SK-N-SH (cell line): ENCODE data around the gene G2E3. TPM values are rescaled to one million over a fixed set of nuclear protein-coding genes. Genes with fewer than 3 reads are reported as not detected.

ENCODE experiments used
- CTCF ChIA-PET: fragments of 300-600, 350-600 bp; formaldehyde crosslinking; extraction: SDS; loops from one replicate; lab custom pipeline; 2021; lab: Yijun Ruan, JAX
- POLR2A ChIA-PET: fragments of 350-600 bp; sonication (Branson Sonifier 250); formaldehyde crosslinking; extraction: SDS; loops from one replicate; lab custom pipeline; 2020; ENCODE audit warnings: antibody characterized with exemption, inconsistent platforms; lab: Yijun Ruan, JAX
- DNase-seq: peaks from one replicate; pipeline ENCODE4 v3.0.0; 2012
- H2AFZ ChIP-seq: fragments of 200-600 bp; sonication (generic); 2 replicates; pipeline ENCODE4 v1.8.1; 2016; ENCODE audit warnings: antibody characterized with exemption, mild to moderate bottlenecking, low read depth
- H3F3A ChIP-seq: fragments of 200-600 bp; sonication (generic); replicated peaks from 2 replicates; pipeline ENCODE3; 2016; ENCODE audit warnings: antibody characterized with exemption, mild to moderate bottlenecking; ENCODE audit not compliant: insufficient read depth
- H3K27ac ChIP-seq, 2 experiments: fragments of 200-500 bp in 1 of 2; fragments of 200-600 bp in 1 of 2; sonication (Bioruptor generic) in 1 of 2; sonication (generic), shearing (Covaris generic) in 1 of 2; 2 replicates each; pipeline versions ENCODE4 v1.5.1 to v1.6.1; 2014 to 2016; ENCODE audit warnings: low read depth in 2 of 2, inconsistent platforms in 1 of 2, low read length in 1 of 2, mild to moderate bottlenecking in 1 of 2, mixed read lengths in 1 of 2
- H3K27me3 ChIP-seq: fragments of 200-600 bp; sonication (generic), shearing (Covaris generic); 2 replicates; pipeline ENCODE4 v1.6.1; 2016; ENCODE audit warnings: mixed run types; ENCODE audit not compliant: insufficient read depth
- H3K36me3 ChIP-seq, 2 experiments: fragments of 200-500 bp in 1 of 2; fragments of 200-600 bp in 1 of 2; sonication (Bioruptor generic) in 1 of 2; sonication (generic) in 1 of 2; replicated peaks in 1 of 2; 2 replicates each; pipeline versions ENCODE3 to v1.5.1; 2014 to 2016; ENCODE audit warnings: low read length in 1 of 2, mild to moderate bottlenecking in 1 of 2; ENCODE audit not compliant: insufficient read depth in 2 of 2, control insufficient read depth in 1 of 2
- H3K4me1 ChIP-seq, 2 experiments: fragments of 200-500 bp in 1 of 2; fragments of 200-600 bp in 1 of 2; sonication (Bioruptor generic) in 1 of 2; sonication (generic), shearing (Covaris generic) in 1 of 2; 2 replicates each; pipeline versions ENCODE4 v1.5.1 to v1.6.1; 2014 to 2016; ENCODE audit warnings: low read depth in 1 of 2, low read length in 1 of 2, mixed run types in 1 of 2; ENCODE audit not compliant: insufficient read depth in 2 of 2, control insufficient read depth in 1 of 2
- H3K4me2 ChIP-seq: fragments of 200-600 bp; sonication (generic), shearing (Covaris generic); 2 replicates; pipeline ENCODE4 v1.6.1; 2017; ENCODE audit warnings: mixed run types
- H3K4me3 ChIP-seq, 2 experiments: fragments of 200-500 bp in 1 of 2; fragments of 200-600 bp in 1 of 2; sonication (Bioruptor generic) in 1 of 2; sonication (generic), shearing (Covaris generic) in 1 of 2; 2 replicates each; pipeline versions ENCODE4 v1.5.1 to v1.8.1; 2014 to 2016; ENCODE audit warnings: low read depth in 2 of 2, inconsistent platforms in 1 of 2, low read length in 1 of 2, mild to moderate bottlenecking in 1 of 2, mixed read lengths in 1 of 2, moderate library complexity in 1 of 2
- H3K79me2 ChIP-seq: fragments of 200-600 bp; sonication (generic); 2 replicates; pipeline ENCODE4 v1.8.1; 2017; ENCODE audit warnings: mild to moderate bottlenecking; ENCODE audit not compliant: insufficient read depth
- H3K9ac ChIP-seq: fragments of 200-600 bp; sonication (generic); 2 replicates; pipeline ENCODE4 v1.6.1; 2017; ENCODE audit warnings: mixed run types
- H3K9me2 ChIP-seq: fragments of 200-600 bp; sonication (generic); 2 replicates; pipeline ENCODE4 v1.6.1; 2017; ENCODE audit warnings: mixed run types
- H3K9me3 ChIP-seq: fragments of 200-600 bp; sonication (generic); 2 replicates; pipeline ENCODE4 v1.6.1; 2017; ENCODE audit warnings: mixed run types, mild to moderate bottlenecking, moderate library complexity
- H4K20me1 ChIP-seq: fragments of 200-600 bp; sonication (generic); 2 replicates; pipeline ENCODE4 v1.6.1; 2017; ENCODE audit warnings: mild to moderate bottlenecking, mixed run types; ENCODE audit not compliant: insufficient read depth
- EP300 ChIP-seq, 2 experiments: IDR thresholded peaks; 2 replicates each; pipeline versions ENCODE4 v1.4.0 to v1.6.1; 2012; ENCODE audit warnings: borderline replicate concordance in 1 of 2, low read depth in 1 of 2, low read length in 1 of 2
- EZH2phosphoT487 ChIP-seq: fragments of 200-600 bp; sonication (generic); IDR thresholded peaks from 2 replicates; pipeline ENCODE4 v1.6.1; 2017; ENCODE audit warnings: low read depth, mixed run types, mild to moderate bottlenecking, antibody characterized with exemption, moderate library complexity, borderline replicate concordance
- FOSL2 ChIP-seq: IDR thresholded peaks from 2 replicates; pipeline ENCODE4 v1.4.0; 2012; ENCODE audit warnings: low read depth, mild to moderate bottlenecking, moderate library complexity, borderline replicate concordance
- GATA2 ChIP-seq: sonication (generic); formaldehyde crosslinking; IDR thresholded peaks from 2 replicates; pipeline ENCODE4 v1.5.0; 2020; ENCODE audit warnings: mild to moderate bottlenecking, missing genetic modification reagents
- MAX ChIP-seq: IDR thresholded peaks from 2 replicates; pipeline ENCODE4 v1.4.0; 2012; ENCODE audit warnings: low read depth
- MEF2A ChIP-seq: IDR thresholded peaks from 2 replicates; pipeline ENCODE4 v1.4.0; 2012; ENCODE audit warnings: low read depth, borderline replicate concordance
- NRF1 ChIP-seq: IDR thresholded peaks from 2 replicates; pipeline ENCODE4 v1.6.1; 2012; ENCODE audit warnings: low read depth, mild to moderate bottlenecking, low read length
- REST ChIP-seq: IDR thresholded peaks from 2 replicates; pipeline ENCODE4 v1.6.1; 2012; ENCODE audit warnings: mild to moderate bottlenecking, low read depth, low read length, moderate library complexity
- RFX5 ChIP-seq: IDR thresholded peaks from 2 replicates; pipeline ENCODE4 v1.6.1; 2012; ENCODE audit warnings: mild to moderate bottlenecking, improper control_type of control experiment, low read length
- SIN3A ChIP-seq: IDR thresholded peaks from 2 replicates; pipeline ENCODE4 v1.6.1; 2012; ENCODE audit warnings: low read depth, mild to moderate bottlenecking, low read length, moderate library complexity, borderline replicate concordance
- TAF1 ChIP-seq: IDR thresholded peaks from 2 replicates; pipeline ENCODE4 v1.6.1; 2012; ENCODE audit warnings: low read depth, mild to moderate bottlenecking, low read length, moderate library complexity, borderline replicate concordance
- TCF12 ChIP-seq: IDR thresholded peaks from 2 replicates; pipeline ENCODE4 v1.4.0; 2012
- TEAD4 ChIP-seq: IDR thresholded peaks from 2 replicates; pipeline ENCODE4 v1.4.0; 2012; ENCODE audit warnings: mild to moderate bottlenecking, borderline replicate concordance; ENCODE audit not compliant: insufficient read depth
- USF1 ChIP-seq: IDR thresholded peaks from 2 replicates; pipeline ENCODE4 v1.4.0; 2012; ENCODE audit warnings: low read depth, borderline replicate concordance
- YY1 ChIP-seq: IDR thresholded peaks from 2 replicates; pipeline ENCODE4 v1.4.0; 2012; ENCODE audit warnings: low read depth, mild to moderate bottlenecking
- WGBS: methylation state at CpG from one replicate; pipeline ENCODE4 v1.1.6; 2017; ENCODE audit warnings: low lambda C conversion rate; 5-methylcytosine and 5-hydroxymethylcytosine counted together
- polyA plus RNA-seq, 3 experiments: library from polyadenylated mRNA; depleted of rRNA; stranded (reverse); fragments of >200 nt; gene quantifications; 2 replicates each; pipeline ENCODE4 v1.2.3, GENCODE V29; 2012
- TF ChIP-seq, protein P1 (sequence below): fragments of 150-350 bp; IDR thresholded peaks from 2 replicates; pipeline ENCODE4 v1.6.1; 2017; ENCODE audit warnings: antibody characterized with exemption, low read length, low read depth, borderline replicate concordance
- TF ChIP-seq, protein P2 (sequence below): fragments of 150-350 bp; IDR thresholded peaks from 2 replicates; pipeline ENCODE4 v1.6.1; 2016; ENCODE audit warnings: mild to moderate bottlenecking, low read depth, low read length

G2E3 gene
- polyA plus RNA-seq, 1 of the 3 experiments (the other 2 are of a cell fraction), result 2.9 TPM

- Histone ChIP-seq H3K9ac (no peak overlapping the region), H3K9me2 (no peaks in the 10 kb centered on the region), H3F3A (peaks cover 11% of the 10 kb centered on the region), H3K4me3 (no peak overlapping the region), H2AFZ (no peak overlapping the region)
- DNase-seq, result no peak
- TF ChIP-seq TEAD4 (no peak), REST (no peak), NRF1 (no peak), YY1 (no peak), USF1 (no peak), FOSL2 (no peak), RFX5 (no peak), TAF1 (no peak), GATA2 (CRISPR knock-in tag) (no peak)
- TF ChIP-seq, all 33 proteins: peak for 0
- Histone ChIP-seq H3K79me2 (peaks cover 44% of the 10 kb centered on the region), H3K4me2 (no peak overlapping the region), H4K20me1 (no peaks in the 10 kb centered on the region), H3K4me1 (no peaks in the 10 kb centered on the region), H3K27me3 (no peaks in the 10 kb centered on the region), H3K36me3 (peaks cover 64 to 77% of the 10 kb centered on the region in 2 experiments), H3K27ac (no peak overlapping the region), H3K9me3 (no peaks in the 10 kb centered on the region)
- CTCF ChIA-PET, result no interaction called here
- POLR2A ChIA-PET, result no interaction called here
These were observed 38.5 kb downstream of the G2E3 start for GRCh38 chr14:30597504-30597903.

DNA sequence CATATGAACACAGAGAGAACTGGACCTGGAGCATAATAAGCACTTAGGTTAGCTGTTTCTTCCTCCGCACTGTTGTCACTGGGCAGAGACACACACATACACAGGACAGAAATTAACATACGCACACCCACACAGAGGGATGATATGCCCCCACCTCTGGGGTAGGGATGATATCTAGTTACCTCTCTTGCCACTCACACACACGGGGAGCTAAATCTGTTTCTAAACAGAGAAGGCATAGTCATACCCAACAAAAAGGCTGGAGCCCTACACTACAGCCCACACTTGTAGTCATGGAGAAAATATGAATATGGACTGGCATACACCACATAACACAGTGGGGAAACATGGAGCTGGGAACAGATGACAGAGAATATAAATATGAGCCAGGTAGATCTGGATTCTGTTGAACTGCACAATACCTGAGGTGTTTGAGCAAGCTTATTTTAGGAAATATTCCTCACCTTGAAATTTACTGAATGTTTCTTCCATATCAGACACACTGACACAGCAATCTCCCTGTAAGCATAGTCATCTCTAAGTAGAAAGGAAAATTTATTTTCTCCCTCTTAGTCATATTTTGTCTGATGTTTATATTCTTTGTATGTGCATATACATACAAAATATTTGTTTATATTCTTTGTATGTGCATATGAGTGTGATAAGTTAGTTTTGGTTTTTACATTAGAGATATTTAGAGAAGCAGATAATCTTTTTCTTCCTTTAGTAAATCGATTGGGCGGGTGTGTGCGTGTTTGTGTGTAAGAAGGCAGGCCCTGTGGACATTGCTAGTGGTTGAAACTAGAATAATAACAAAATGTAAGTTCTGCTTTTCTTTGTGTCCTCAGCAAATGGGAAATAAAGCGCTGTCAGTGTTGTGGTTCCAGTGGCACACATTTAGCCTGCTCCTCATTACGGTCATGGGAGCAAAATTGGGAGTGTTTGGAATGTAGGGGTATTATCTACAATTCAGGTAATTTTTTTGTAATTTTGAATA lies 42.3 kb downstream of the G2E3 start:
- Histone ChIP-seq H3K27ac (no peak overlapping the region), H3K4me3 (no peak overlapping the region), H3K4me2 (no peak overlapping the region), H3K9me3 (no peaks in the 10 kb centered on the region), H2AFZ (no peak overlapping the region), H3K9ac (no peak overlapping the region), H3F3A (peaks cover 11% of the 10 kb centered on the region), H4K20me1 (no peaks in the 10 kb centered on the region), H3K79me2 (peaks cover 27% of the 10 kb centered on the region), H3K4me1 (no peaks in the 10 kb centered on the region), H3K9me2 (no peaks in the 10 kb centered on the region), H3K36me3 (peaks cover 67 to 89% of the 10 kb centered on the region in 2 experiments), H3K27me3 (no peaks in the 10 kb centered on the region)
- ChIA-PET POLR2A (no interaction called here), CTCF (no interaction called here)
- no peak for DNase-seq
- whole genome bisulfite sequencing, result 95% methylated on average over 8 of the region's 8 CpGs
- TF ChIP-seq TCF12, result no peak
- TF ChIP-seq, protein P1, sequence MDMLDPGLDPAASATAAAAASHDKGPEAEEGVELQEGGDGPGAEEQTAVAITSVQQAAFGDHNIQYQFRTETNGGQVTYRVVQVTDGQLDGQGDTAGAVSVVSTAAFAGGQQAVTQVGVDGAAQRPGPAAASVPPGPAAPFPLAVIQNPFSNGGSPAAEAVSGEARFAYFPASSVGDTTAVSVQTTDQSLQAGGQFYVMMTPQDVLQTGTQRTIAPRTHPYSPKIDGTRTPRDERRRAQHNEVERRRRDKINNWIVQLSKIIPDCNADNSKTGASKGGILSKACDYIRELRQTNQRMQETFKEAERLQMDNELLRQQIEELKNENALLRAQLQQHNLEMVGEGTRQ, result no peak
- TF ChIP-seq SIN3A, result no peak
- TF ChIP-seq, protein P2, sequence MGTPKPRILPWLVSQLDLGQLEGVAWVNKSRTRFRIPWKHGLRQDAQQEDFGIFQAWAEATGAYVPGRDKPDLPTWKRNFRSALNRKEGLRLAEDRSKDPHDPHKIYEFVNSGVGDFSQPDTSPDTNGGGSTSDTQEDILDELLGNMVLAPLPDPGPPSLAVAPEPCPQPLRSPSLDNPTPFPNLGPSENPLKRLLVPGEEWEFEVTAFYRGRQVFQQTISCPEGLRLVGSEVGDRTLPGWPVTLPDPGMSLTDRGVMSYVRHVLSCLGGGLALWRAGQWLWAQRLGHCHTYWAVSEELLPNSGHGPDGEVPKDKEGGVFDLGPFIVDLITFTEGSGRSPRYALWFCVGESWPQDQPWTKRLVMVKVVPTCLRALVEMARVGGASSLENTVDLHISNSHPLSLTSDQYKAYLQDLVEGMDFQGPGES, result no peak
- TF ChIP-seq EP300 (IDR thresholded peaks at IDR 0.05; ENCODE audit: borderline replicate concordance in 1 of 2, low read depth in 1 of 2, low read length in 1 of 2), result no peak
- no peak for TF ChIP-seq MEF2A
- TF ChIP-seq YY1, result no peak
- TF ChIP-seq USF1, result no peak
- no peak for TF ChIP-seq MAX
- no peak for TF ChIP-seq EZH2phosphoT487
